Measurements from ENCODE around the gene NSMCE4A. TPM values are rescaled to one million over a fixed set of nuclear protein-coding genes. Genes with fewer than 3 reads are reported as not detected.
"Not testable (repeated sequence)": the region's sequence is repeated elsewhere in the genome, so short reads cannot be mapped to it uniquely, and the experiment has no call there.

NSMCE4A gene
- 10 to 100 TPM; 55.0 to 63.9 TPM for total RNA-seq

GRCh38 chr10:121974535-121975294 is at the start of gene NSMCE4A:
Gene NSMCE4A (minus strand): TSS chr10:121975217. CDS start chr10:121975165, 52 bp downstream.
- TF ChIP-seq CTCF (IDR thresholded peaks at IDR 0.05) = peak; percentile 69
- Histone ChIP-seq H3K4me1 (no peaks in the 10 kb centered on the region), H3K27me3 (no peaks in the 10 kb centered on the region), H3K9me3 (no peaks in the 10 kb centered on the region), H3K36me3 (no peaks in the 10 kb centered on the region), H3K27ac (peak within 1 kb of the TSS; percentile 96), H3K9ac (ENCODE audit: low read depth in 2 of 2, low read length in 2 of 2) (peak within 1 kb of the TSS; percentile 89 to 94), H3K4me3 (peak within 1 kb of the TSS; percentile 72)
- DNase-seq = peak; percentile 77
- intact Hi-C loops (cut with DNase I) = loop anchor here (5.0 to 10.0 kb wide), 2 partner anchors 50 to 78 kb away; partner anchors contain the start of gene ATE1

GRCh38 chr10:122023257-122023656 is 48.2 kb upstream of the NSMCE4A start:
- H3K27me3 ChIP-seq; H3K9me3 ChIP-seq; intact Hi-C loops (cut with DNase I); DNase-seq; H3K36me3 ChIP-seq; H3K27ac ChIP-seq; H3K4me3 ChIP-seq; H3K4me1 ChIP-seq; H3K9ac ChIP-seq (ENCODE audit: low read depth in 2 of 2, low read length in 2 of 2): not testable (repeated sequence)

GRCh38 chr10:122022276-122022675 is 47.3 kb upstream of the NSMCE4A start:
- no peak overlapping the region for H3K4me3 ChIP-seq
- H3K4me1 ChIP-seq = no peaks in the 10 kb centered on the region
- no peak overlapping the region for H3K9ac ChIP-seq (ENCODE audit: low read depth in 2 of 2, low read length in 2 of 2)
- DNase-seq = no peak
- no peaks in the 10 kb centered on the region for H3K9me3 ChIP-seq
- no peaks in the 10 kb centered on the region for H3K36me3 ChIP-seq
- intact Hi-C loops (cut with DNase I) = no loop called here
- no peaks in the 10 kb centered on the region for H3K27me3 ChIP-seq
- no peak overlapping the region for H3K27ac ChIP-seq
- TF ChIP-seq CTCF (IDR thresholded peaks at IDR 0.05) = no peak

GRCh38 chr10:122021828-122022227 is 46.8 kb upstream of the NSMCE4A start:
- H3K4me3 ChIP-seq = no peak overlapping the region
- no peak overlapping the region for H3K27ac ChIP-seq

GRCh38 chr10:122021379-122021778 is 46.4 kb upstream of the NSMCE4A start:
- H3K9ac ChIP-seq (ENCODE audit: low read depth in 2 of 2, low read length in 2 of 2) = no peak overlapping the region
- no peak for DNase-seq
- no peaks in the 10 kb centered on the region for H3K9me3 ChIP-seq
- no peaks in the 10 kb centered on the region for H3K27me3 ChIP-seq
- H3K4me1 ChIP-seq = no peaks in the 10 kb centered on the region
- intact Hi-C loops (cut with DNase I) = no loop called here
- no peak overlapping the region for H3K4me3 ChIP-seq
- TF ChIP-seq CTCF (IDR thresholded peaks at IDR 0.05) = no peak
- H3K36me3 ChIP-seq = no peaks in the 10 kb centered on the region
- H3K27ac ChIP-seq = no peak overlapping the region

More at GRCh38 chr10:122021828-122022227, 46.8 kb upstream of the NSMCE4A start:
- Histone ChIP-seq H3K4me1 (no peaks in the 10 kb centered on the region), H3K27me3 (no peaks in the 10 kb centered on the region), H3K36me3 (no peaks in the 10 kb centered on the region), H3K9ac (ENCODE audit: low read depth in 2 of 2, low read length in 2 of 2) (no peak overlapping the region), H3K9me3 (no peaks in the 10 kb centered on the region)
- no peak for TF ChIP-seq CTCF (IDR thresholded peaks at IDR 0.05)
- intact Hi-C loops (cut with DNase I) = no loop called here
- no peak for DNase-seq

- TF ChIP-seq CTCF (IDR thresholded peaks at IDR 0.05) = no peak
- intact Hi-C loops (cut with DNase I) = no loop called here
Measured at GRCh38 chr10:122020226-122020625, 45.2 kb upstream of the NSMCE4A start.

More at GRCh38 chr10:122020226-122020625, 45.2 kb upstream of the NSMCE4A start:
- Histone ChIP-seq H3K36me3 (no peaks in the 10 kb centered on the region), H3K4me1 (no peaks in the 10 kb centered on the region), H3K27ac (peak overlapping the region; percentile 90), H3K9ac (ENCODE audit: low read depth in 2 of 2, low read length in 2 of 2) (peak overlapping the region in 1 of 2 donors; percentile 84), H3K4me3 (peak overlapping the region; percentile 32), H3K9me3 (no peaks in the 10 kb centered on the region), H3K27me3 (no peaks in the 10 kb centered on the region)
- no peak for DNase-seq
